ENCODE data around the gene G6PD. TPM values are rescaled to one million over a fixed set of nuclear protein-coding genes. Genes with fewer than 3 reads are reported as not detected.

G6PD gene
- total RNA-seq, 1 experiment from 2014 or later = 68.7 TPM

- no peak overlapping the region for H2BK5ac ChIP-seq (ENCODE audit: insufficient read length, low read length)
- no peaks in the 10 kb centered on the region for H4K20me1 ChIP-seq (ENCODE audit: control insufficient read depth, insufficient read depth, insufficient read length)
- no peak overlapping the region for H3T11ph ChIP-seq (ENCODE audit: low read length)
- H2BK15ac ChIP-seq (ENCODE audit: low read depth, low read length) = no peak overlapping the region
- no peak overlapping the region for H3K23ac ChIP-seq (ENCODE audit: insufficient read length, low read depth, low read length)
- H3K9me3 Mint-ChIP-seq = peaks cover 57 to 70% of the 10 kb centered on the region in 2 experiments
- H3K79me2 ChIP-seq (ENCODE audit: insufficient read depth, low read length) = no peaks in the 10 kb centered on the region
- no peaks in the 10 kb centered on the region for H3K23me2 ChIP-seq (ENCODE audit: insufficient read length, low read depth, low read length, poor library complexity, severe bottlenecking)
- H3K14ac ChIP-seq (ENCODE audit: insufficient read depth, low read length) = no peak overlapping the region
- H3K27ac ChIP-seq (ENCODE audit: insufficient read length, low read depth, low read length) = no peak overlapping the region
- no peak overlapping the region for H2AFZ ChIP-seq (ENCODE audit: low read length)
- peaks cover 32% of the 10 kb centered on the region for H3K9me3 ChIP-seq (ENCODE audit: control insufficient read depth, low read depth, low read length)
- H2BK120ac ChIP-seq (ENCODE audit: low read depth, low read length, poor library complexity, severe bottlenecking) = no peak overlapping the region
- no peaks in the 10 kb centered on the region for H3K27me3 ChIP-seq (ENCODE audit: insufficient read depth, low read length)
- H4K5ac ChIP-seq (ENCODE audit: insufficient read length, low read depth, low read length) = no peak overlapping the region
- no peak overlapping the region for H3K4ac ChIP-seq (ENCODE audit: low read depth, low read length)
- H3K4me1 Mint-ChIP-seq = peaks cover 3 to 12% of the 10 kb centered on the region in 2 experiments; a peak in 3 of 4 replicates
- no peak overlapping the region for H2BK20ac ChIP-seq (ENCODE audit: low read depth, low read length, poor library complexity, severe bottlenecking)
- peaks cover 5% of the 10 kb centered on the region; the same call in 1 of the 2 replicates for H3K27me3 Mint-ChIP-seq (ENCODE audit: low read depth)
- DNase-seq = no peak
- peaks cover 3 to 16% (median 14%) of the 10 kb centered on the region in 3 experiments; a peak in 6 of 7 replicates for H3K36me3 Mint-ChIP-seq (ENCODE audit: insufficient read depth in 1 of 3, low read depth in 3 of 3)
- no peak overlapping the region for H3K56ac ChIP-seq (ENCODE audit: insufficient read length, low read depth, low read length)
- peak overlapping the region; percentile 12 for H3K4me2 ChIP-seq (ENCODE audit: insufficient read depth, insufficient read length, low read length)
- no peak overlapping the region for H2AK5ac ChIP-seq (ENCODE audit: insufficient read length, low read length)
- no peak overlapping the region for H3K9ac ChIP-seq (ENCODE audit: extremely low read depth, insufficient read length, low read length)
- no peak overlapping the region for H4K8ac ChIP-seq (replicated peaks; ENCODE audit: insufficient read length, low read depth, low read length)
- WGBS (ENCODE audit: extremely low coverage, insufficient read length, low lambda C conversion rate) = no CpG with 5 or more reads among the region's 19 CpGs
- H2BK12ac ChIP-seq (ENCODE audit: insufficient read length, low read depth, low read length) = no peak overlapping the region
- no peaks in the 10 kb centered on the region for H3K79me1 ChIP-seq (ENCODE audit: insufficient read depth, low read depth, low read length, poor library complexity, severe bottlenecking)
- no peak overlapping the region for H4K91ac ChIP-seq (ENCODE audit: insufficient read length, low read depth, low read length)
- no peak for TF ChIP-seq CTCF (conservative IDR thresholded peaks at IDR 0.05)
- no peaks in the 10 kb centered on the region; the same call in 1 of the 2 replicates for H3K4me1 ChIP-seq (ENCODE audit: insufficient read depth, low read length)
- H3K4me3 Mint-ChIP-seq = peak overlapping the region; percentile 74 to 80
- no peak overlapping the region for H3K18ac ChIP-seq (ENCODE audit: insufficient read length, low read depth, low read length)
- 0 out of 7 replicates have a peak overlapping the region, but pooled peaks of 1 of the 3 experiments have one; percentile 65 for H3K27ac Mint-ChIP-seq
Observed at GRCh38 chrX:154490021-154490413, 56.6 kb downstream of the G6PD start.

Measured in H9 (cell line).